Measurements from ENCODE around the gene CWC25. TPM values are rescaled to one million over a fixed set of nuclear protein-coding genes. Genes with fewer than 3 reads are reported as not detected.

Gene CWC25
- total and polyA plus RNA-seq, 2 of the 13 experiments (the other 11 are each of a cell fraction or from before 2014, with no cell fraction given), result 15.6 to 22.7 TPM

GRCh38 chr17:38869526-38870258 is 44.6 kb upstream of the CWC25 start, which contains the start of gene LASP1 (continued):
- TF ChIP-seq, protein P1, sequence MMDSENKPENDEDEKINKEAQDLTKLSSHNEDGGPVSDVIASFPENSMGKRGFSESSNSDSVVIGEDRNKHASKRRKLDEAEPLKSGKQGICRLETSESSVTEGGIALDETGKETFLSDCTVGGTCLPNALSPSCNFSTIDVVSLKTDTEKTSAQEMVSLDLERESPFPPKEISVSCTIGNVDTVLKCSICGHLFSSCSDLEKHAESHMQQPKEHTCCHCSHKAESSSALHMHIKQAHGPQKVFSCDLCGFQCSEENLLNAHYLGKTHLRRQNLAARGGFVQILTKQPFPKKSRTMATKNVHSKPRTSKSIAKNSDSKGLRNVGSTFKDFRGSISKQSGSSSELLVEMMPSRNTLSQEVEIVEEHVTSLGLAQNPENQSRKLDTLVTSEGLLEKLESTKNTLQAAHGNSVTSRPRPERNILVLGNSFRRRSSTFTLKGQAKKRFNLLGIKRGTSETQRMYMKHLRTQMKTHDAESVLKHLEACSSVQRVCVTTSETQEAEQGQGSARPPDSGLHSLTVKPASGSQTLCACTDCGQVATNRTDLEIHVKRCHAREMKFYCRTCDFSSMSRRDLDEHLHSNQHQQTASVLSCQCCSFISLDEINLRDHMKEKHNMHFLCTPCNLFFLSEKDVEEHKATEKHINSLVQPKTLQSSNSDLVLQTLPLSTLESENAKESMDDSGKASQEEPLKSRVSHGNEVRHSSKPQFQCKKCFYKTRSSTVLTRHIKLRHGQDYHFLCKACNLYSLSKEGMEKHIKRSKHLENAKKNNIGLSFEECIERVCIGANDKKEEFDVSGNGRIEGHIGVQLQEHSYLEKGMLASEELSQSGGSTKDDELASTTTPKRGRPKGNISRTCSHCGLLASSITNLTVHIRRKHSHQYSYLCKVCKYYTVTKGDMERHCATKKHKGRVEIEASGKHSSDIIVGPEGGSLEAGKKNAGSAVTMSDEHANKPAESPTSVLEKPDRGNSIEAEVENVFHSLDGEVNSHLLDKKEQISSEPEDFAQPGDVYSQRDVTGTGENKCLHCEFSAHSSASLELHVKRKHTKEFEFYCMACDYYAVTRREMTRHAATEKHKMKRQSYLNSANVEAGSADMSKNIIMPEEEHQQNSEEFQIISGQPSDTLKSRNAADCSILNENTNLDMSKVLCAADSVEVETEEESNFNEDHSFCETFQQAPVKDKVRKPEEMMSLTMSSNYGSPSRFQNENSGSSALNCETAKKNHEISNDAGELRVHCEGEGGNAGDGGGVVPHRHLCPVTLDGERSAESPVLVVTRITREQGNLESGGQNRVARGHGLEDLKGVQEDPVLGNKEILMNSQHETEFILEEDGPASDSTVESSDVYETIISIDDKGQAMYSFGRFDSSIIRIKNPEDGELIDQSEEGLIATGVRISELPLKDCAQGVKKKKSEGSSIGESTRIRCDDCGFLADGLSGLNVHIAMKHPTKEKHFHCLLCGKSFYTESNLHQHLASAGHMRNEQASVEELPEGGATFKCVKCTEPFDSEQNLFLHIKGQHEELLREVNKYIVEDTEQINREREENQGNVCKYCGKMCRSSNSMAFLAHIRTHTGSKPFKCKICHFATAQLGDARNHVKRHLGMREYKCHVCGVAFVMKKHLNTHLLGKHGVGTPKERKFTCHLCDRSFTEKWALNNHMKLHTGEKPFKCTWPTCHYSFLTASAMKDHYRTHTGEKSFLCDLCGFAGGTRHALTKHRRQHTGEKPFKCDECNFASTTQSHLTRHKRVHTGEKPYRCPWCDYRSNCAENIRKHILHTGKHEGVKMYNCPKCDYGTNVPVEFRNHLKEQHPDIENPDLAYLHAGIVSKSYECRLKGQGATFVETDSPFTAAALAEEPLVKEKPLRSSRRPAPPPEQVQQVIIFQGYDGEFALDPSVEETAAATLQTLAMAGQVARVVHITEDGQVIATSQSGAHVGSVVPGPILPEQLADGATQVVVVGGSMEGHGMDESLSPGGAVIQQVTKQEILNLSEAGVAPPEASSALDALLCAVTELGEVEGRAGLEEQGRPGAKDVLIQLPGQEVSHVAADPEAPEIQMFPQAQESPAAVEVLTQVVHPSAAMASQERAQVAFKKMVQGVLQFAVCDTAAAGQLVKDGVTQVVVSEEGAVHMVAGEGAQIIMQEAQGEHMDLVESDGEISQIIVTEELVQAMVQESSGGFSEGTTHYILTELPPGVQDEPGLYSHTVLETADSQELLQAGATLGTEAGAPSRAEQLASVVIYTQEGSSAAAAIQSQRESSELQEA (CRISPR knock-in tag; IDR thresholded peaks at IDR 0.05; ENCODE audit: not compliant biosample characterization), result no peak
- TF ChIP-seq ZMYM3 (CRISPR knock-in tag; IDR thresholded peaks at IDR 0.05), result 0 out of 2 replicates have a peak, but pooled peaks have one; percentile 8
- TF ChIP-seq MTF2 (CRISPR knock-in tag; IDR thresholded peaks at IDR 0.05; ENCODE audit: borderline replicate concordance), result no peak
- no peak for TF ChIP-seq ZNF260 (CRISPR knock-in tag; IDR thresholded peaks at IDR 0.05; ENCODE audit: borderline replicate concordance, low read depth)
- TF ChIP-seq ZFP82 (CRISPR knock-in tag; IDR thresholded peaks at IDR 0.05; ENCODE audit: borderline replicate concordance), result no peak
- TF ChIP-seq HNRNPK (IDR thresholded peaks at IDR 0.05; ENCODE audit: low read depth, low read length, poor library complexity, severe bottlenecking), result peak; percentile 55
- TF ChIP-seq HDAC1 (CRISPR knock-in tag; IDR thresholded peaks at IDR 0.05), result peak; percentile 94
- TF ChIP-seq, protein P2, sequence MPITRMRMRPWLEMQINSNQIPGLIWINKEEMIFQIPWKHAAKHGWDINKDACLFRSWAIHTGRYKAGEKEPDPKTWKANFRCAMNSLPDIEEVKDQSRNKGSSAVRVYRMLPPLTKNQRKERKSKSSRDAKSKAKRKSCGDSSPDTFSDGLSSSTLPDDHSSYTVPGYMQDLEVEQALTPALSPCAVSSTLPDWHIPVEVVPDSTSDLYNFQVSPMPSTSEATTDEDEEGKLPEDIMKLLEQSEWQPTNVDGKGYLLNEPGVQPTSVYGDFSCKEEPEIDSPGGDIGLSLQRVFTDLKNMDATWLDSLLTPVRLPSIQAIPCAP (CRISPR knock-in tag; IDR thresholded peaks at IDR 0.05; ENCODE audit: low read depth), result no peak
- TF ChIP-seq FOXK2 (IDR thresholded peaks at IDR 0.05), result no peak
- no peak for TF ChIP-seq ZNF841 (CRISPR knock-in tag; IDR thresholded peaks at IDR 0.05; ENCODE audit: borderline replicate concordance)
- TF ChIP-seq ZNF772 (CRISPR knock-in tag; IDR thresholded peaks at IDR 0.05), result peak; percentile 97
- no peak for TF ChIP-seq GMEB1 (CRISPR knock-in tag; IDR thresholded peaks at IDR 0.05; ENCODE audit: borderline replicate concordance)
- TF ChIP-seq, protein P3, sequence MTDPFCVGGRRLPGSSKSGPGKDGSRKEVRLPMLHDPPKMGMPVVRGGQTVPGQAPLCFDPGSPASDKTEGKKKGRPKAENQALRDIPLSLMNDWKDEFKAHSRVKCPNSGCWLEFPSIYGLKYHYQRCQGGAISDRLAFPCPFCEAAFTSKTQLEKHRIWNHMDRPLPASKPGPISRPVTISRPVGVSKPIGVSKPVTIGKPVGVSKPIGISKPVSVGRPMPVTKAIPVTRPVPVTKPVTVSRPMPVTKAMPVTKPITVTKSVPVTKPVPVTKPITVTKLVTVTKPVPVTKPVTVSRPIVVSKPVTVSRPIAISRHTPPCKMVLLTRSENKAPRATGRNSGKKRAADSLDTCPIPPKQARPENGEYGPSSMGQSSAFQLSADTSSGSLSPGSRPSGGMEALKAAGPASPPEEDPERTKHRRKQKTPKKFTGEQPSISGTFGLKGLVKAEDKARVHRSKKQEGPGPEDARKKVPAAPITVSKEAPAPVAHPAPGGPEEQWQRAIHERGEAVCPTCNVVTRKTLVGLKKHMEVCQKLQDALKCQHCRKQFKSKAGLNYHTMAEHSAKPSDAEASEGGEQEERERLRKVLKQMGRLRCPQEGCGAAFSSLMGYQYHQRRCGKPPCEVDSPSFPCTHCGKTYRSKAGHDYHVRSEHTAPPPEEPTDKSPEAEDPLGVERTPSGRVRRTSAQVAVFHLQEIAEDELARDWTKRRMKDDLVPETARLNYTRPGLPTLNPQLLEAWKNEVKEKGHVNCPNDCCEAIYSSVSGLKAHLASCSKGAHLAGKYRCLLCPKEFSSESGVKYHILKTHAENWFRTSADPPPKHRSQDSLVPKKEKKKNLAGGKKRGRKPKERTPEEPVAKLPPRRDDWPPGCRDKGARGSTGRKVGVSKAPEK (CRISPR knock-in tag; IDR thresholded peaks at IDR 0.05; ENCODE audit: borderline replicate concordance), result no peak
- TF ChIP-seq REPIN1 (CRISPR knock-in tag; IDR thresholded peaks at IDR 0.05; ENCODE audit: borderline replicate concordance, low read depth), result peak; percentile 76; the same call in 1 of the 2 replicates
- TF ChIP-seq HCFC1 (IDR thresholded peaks at IDR 0.05; ENCODE audit: low read depth, low read length), result no peak

All from HepG2 (cell line).